ENCODE results near the gene VWF. TPM values are rescaled to one million over a fixed set of nuclear protein-coding genes. Genes with fewer than 3 reads are reported as not detected.
"Not testable (repeated sequence)": the region's sequence is repeated elsewhere in the genome, so short reads cannot be mapped to it uniquely, and the experiment has no call there.

VWF gene
- total and polyA plus RNA-seq, 2 donors (not counting 1 experiment from before 2014, with no cell fraction given), result not detected

DNA sequence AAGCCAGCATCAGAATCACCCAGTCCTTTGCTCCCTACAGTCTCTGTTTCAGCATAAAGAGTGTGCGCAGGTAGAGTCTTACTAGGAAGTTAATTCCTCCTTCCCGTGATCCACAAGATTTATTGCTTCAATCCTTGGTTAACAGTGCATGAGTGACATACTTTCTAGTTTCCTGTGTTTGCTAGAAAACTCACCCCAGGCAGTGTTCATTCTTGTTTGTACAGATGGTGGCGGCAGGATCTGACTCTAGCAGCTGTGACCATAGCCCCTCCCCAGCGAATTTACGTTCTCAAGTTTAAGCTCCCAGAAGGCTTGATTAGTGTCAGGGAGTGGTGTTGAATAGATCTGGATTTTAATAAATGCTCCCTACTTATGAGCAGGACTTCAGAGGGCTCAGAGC lies 103.5 kb downstream of the VWF start:
- no peak overlapping the region for H3K4me2 ChIP-seq (replicated peaks; ENCODE audit: low read depth, low read length, poor library complexity, severe bottlenecking)
- no peak for ATAC-seq (ENCODE audit: low read depth)
- TF ChIP-seq, protein P1, sequence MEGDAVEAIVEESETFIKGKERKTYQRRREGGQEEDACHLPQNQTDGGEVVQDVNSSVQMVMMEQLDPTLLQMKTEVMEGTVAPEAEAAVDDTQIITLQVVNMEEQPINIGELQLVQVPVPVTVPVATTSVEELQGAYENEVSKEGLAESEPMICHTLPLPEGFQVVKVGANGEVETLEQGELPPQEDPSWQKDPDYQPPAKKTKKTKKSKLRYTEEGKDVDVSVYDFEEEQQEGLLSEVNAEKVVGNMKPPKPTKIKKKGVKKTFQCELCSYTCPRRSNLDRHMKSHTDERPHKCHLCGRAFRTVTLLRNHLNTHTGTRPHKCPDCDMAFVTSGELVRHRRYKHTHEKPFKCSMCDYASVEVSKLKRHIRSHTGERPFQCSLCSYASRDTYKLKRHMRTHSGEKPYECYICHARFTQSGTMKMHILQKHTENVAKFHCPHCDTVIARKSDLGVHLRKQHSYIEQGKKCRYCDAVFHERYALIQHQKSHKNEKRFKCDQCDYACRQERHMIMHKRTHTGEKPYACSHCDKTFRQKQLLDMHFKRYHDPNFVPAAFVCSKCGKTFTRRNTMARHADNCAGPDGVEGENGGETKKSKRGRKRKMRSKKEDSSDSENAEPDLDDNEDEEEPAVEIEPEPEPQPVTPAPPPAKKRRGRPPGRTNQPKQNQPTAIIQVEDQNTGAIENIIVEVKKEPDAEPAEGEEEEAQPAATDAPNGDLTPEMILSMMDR (IDR thresholded peaks at IDR 0.05), result no peak
- TF ChIP-seq EZH2 (IDR thresholded peaks at IDR 0.05; ENCODE audit: borderline replicate concordance, insufficient read depth, low read depth, low read length, poor library complexity, severe bottlenecking), result no peak
- CTCF ChIA-PET, result no interaction called here
- no peaks in the 10 kb centered on the region for H3K36me3 ChIP-seq (replicated peaks in 1 of 2; ENCODE audit: control extremely low read depth in 1 of 2, control insufficient read depth in 1 of 2, extremely low read depth in 1 of 2, insufficient read depth in 2 of 2, low read length in 1 of 2)
- no peaks in the 10 kb centered on the region for H4K20me1 ChIP-seq (ENCODE audit: control insufficient read depth, insufficient read depth, low read length, poor library complexity, severe bottlenecking)
- H3K4me3 ChIP-seq (ENCODE audit: control extremely low read depth in 1 of 5, extremely low read depth in 1 of 5, insufficient read depth in 1 of 5, low read depth in 2 of 5, low read length in 4 of 5), result no peak overlapping the region
- intact Hi-C loops (cut with micrococcal nuclease), result no loop called here
- no peak overlapping the region for H3K27ac ChIP-seq (ENCODE audit: low read length in 2 of 2)
- H3K4me3 Mint-ChIP-seq, result no peak overlapping the region
- DNase-seq, result no peak
- no peaks in the 10 kb centered on the region for H3K9me3 ChIP-seq (ENCODE audit: control extremely low read depth in 1 of 3, control insufficient read depth in 2 of 3, insufficient read depth in 1 of 3, low read length in 2 of 3)
- no peaks in the 10 kb centered on the region for H3K9me3 Mint-ChIP-seq (ENCODE audit: insufficient read depth)
- no CpG with 5 or more reads among the region's 5 CpGs for WGBS (ENCODE audit: insufficient coverage)
- H3K27me3 ChIP-seq (replicated peaks in 1 of 4; ENCODE audit: control extremely low read depth in 1 of 4, control insufficient read depth in 3 of 4, insufficient read depth in 4 of 4, low read length in 3 of 4), result no peaks in the 10 kb centered on the region
- no peak overlapping the region for H3K9ac ChIP-seq (ENCODE audit: low read length)
- POLR2A ChIA-PET, result no interaction called here
- no peak overlapping the region for H3K27ac Mint-ChIP-seq
- no peaks in the 10 kb centered on the region for H3K79me2 ChIP-seq (ENCODE audit: control insufficient read depth, insufficient read depth, low read length)
- H2AFZ ChIP-seq (ENCODE audit: insufficient read depth, low read depth, low read length, poor library complexity, severe bottlenecking), result no peak overlapping the region
- H3K27me3 Mint-ChIP-seq, result peaks cover 22% of the 10 kb centered on the region
- H3K4me1 Mint-ChIP-seq, result no peaks in the 10 kb centered on the region
- no peaks in the 10 kb centered on the region for H3K4me1 ChIP-seq (ENCODE audit: control insufficient read depth in 2 of 2, insufficient read depth in 2 of 2, low read length in 2 of 2)

DNA sequence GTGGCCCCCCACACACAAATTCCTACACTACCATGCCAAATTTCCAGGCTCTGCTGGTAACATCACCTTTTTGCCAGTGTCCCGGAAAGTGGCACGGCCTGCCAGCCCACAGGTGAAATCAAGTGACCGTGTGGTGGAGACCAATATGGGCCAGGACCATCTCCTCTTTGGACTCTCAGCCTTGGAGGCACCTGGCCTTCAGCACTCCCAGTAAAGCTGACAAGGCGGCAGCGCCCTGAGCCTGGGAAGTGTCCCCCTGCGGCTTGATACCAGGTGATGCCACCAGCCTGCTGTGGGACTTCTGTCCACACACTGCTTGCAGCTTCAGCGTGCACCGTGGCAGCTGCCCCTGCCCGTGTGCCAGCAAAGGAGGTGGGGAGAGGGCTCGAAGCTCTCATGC lies 104.0 kb downstream of the VWF start:
- H3K27me3 Mint-ChIP-seq, result peaks cover 22% of the 10 kb centered on the region
- H3K36me3 ChIP-seq (replicated peaks in 1 of 2; ENCODE audit: control extremely low read depth in 1 of 2, control insufficient read depth in 1 of 2, extremely low read depth in 1 of 2, insufficient read depth in 2 of 2, low read length in 1 of 2); CTCF ChIA-PET; H3K27me3 ChIP-seq (replicated peaks in 1 of 4; ENCODE audit: control extremely low read depth in 1 of 4, control insufficient read depth in 3 of 4, insufficient read depth in 4 of 4, low read length in 3 of 4); H4K20me1 ChIP-seq (ENCODE audit: control insufficient read depth, insufficient read depth, low read length, poor library complexity, severe bottlenecking); H3K4me2 ChIP-seq (replicated peaks; ENCODE audit: low read depth, low read length, poor library complexity, severe bottlenecking); DNase-seq; H3K9me3 ChIP-seq (ENCODE audit: control extremely low read depth in 1 of 3, control insufficient read depth in 2 of 3, insufficient read depth in 1 of 3, low read length in 2 of 3); ATAC-seq (ENCODE audit: low read depth); H3K9ac ChIP-seq (ENCODE audit: low read length); H3K27ac ChIP-seq (ENCODE audit: low read length in 2 of 2); H3K4me1 ChIP-seq (ENCODE audit: control insufficient read depth in 2 of 2, insufficient read depth in 2 of 2, low read length in 2 of 2); H3K79me2 ChIP-seq (ENCODE audit: control insufficient read depth, insufficient read depth, low read length); H3K9me3 Mint-ChIP-seq (ENCODE audit: insufficient read depth); H3K4me3 ChIP-seq (ENCODE audit: control extremely low read depth in 1 of 5, extremely low read depth in 1 of 5, insufficient read depth in 1 of 5, low read depth in 2 of 5, low read length in 4 of 5); intact Hi-C loops (cut with micrococcal nuclease); POLR2A ChIA-PET; H3K27ac Mint-ChIP-seq; H3K4me1 Mint-ChIP-seq; H3K4me3 Mint-ChIP-seq; H2AFZ ChIP-seq (ENCODE audit: insufficient read depth, low read depth, low read length, poor library complexity, severe bottlenecking): not testable (repeated sequence)
- WGBS (ENCODE audit: insufficient coverage), result 100% methylated on average over 4 of the region's 10 CpGs

DNA sequence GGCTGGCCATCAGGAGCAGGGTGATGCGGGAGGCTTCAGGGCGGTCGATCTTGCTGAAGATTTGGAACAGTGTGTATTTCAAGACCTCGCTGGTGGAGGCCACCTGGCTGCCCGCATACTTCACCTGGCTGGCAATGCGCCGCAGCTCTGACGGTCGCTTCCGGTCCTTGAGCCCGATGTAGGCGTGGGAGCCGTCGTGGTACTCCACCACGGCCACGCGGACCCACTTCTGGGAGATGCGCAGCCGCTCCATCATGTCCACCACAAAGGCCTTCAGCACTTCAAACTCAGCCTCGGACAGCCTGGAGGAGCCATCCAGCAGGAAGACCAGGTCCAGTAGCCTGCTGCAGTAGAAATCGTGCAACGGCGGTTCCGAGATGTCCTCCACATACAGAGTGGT lies 105.2 kb downstream of the VWF start:
- H3K79me2 ChIP-seq (ENCODE audit: control insufficient read depth, insufficient read depth, low read length); H3K9me3 Mint-ChIP-seq (ENCODE audit: insufficient read depth); H3K27me3 ChIP-seq (replicated peaks in 1 of 4; ENCODE audit: control extremely low read depth in 1 of 4, control insufficient read depth in 3 of 4, insufficient read depth in 4 of 4, low read length in 3 of 4); H3K27ac Mint-ChIP-seq; H2AFZ ChIP-seq (ENCODE audit: insufficient read depth, low read depth, low read length, poor library complexity, severe bottlenecking); POLR2A ChIA-PET; H3K4me3 Mint-ChIP-seq; H3K4me2 ChIP-seq (replicated peaks; ENCODE audit: low read depth, low read length, poor library complexity, severe bottlenecking); CTCF ChIA-PET; H4K20me1 ChIP-seq (ENCODE audit: control insufficient read depth, insufficient read depth, low read length, poor library complexity, severe bottlenecking); H3K4me1 Mint-ChIP-seq; ATAC-seq (ENCODE audit: low read depth); H3K9me3 ChIP-seq (ENCODE audit: control extremely low read depth in 1 of 3, control insufficient read depth in 2 of 3, insufficient read depth in 1 of 3, low read length in 2 of 3); intact Hi-C loops (cut with micrococcal nuclease); H3K4me3 ChIP-seq (ENCODE audit: control extremely low read depth in 1 of 5, extremely low read depth in 1 of 5, insufficient read depth in 1 of 5, low read depth in 2 of 5, low read length in 4 of 5); H3K36me3 ChIP-seq (replicated peaks in 1 of 2; ENCODE audit: control extremely low read depth in 1 of 2, control insufficient read depth in 1 of 2, extremely low read depth in 1 of 2, insufficient read depth in 2 of 2, low read length in 1 of 2); H3K27ac ChIP-seq (ENCODE audit: low read length in 2 of 2); H3K4me1 ChIP-seq (ENCODE audit: control insufficient read depth in 2 of 2, insufficient read depth in 2 of 2, low read length in 2 of 2); H3K9ac ChIP-seq (ENCODE audit: low read length); DNase-seq: not testable (repeated sequence)
- 97% methylated on average over 12 of the region's 24 CpGs for WGBS (ENCODE audit: insufficient coverage)
- peaks cover 14% of the 10 kb centered on the region for H3K27me3 Mint-ChIP-seq
